Adrenal gland (tissue), 5 donors: ENCODE results near the gene PAXIP1.

ENCODE experiments used
- CTCF ChIP-seq, 6 experiments: fragments of 450-650 bp in 4 of 6; fragments of 200-600 bp in 2 of 6; sonication (generic) in 1 of 6; IDR thresholded peaks; 1 replicate in 5 of 6; 2 replicates in 1 of 6; pipeline versions ENCODE4 v1.5.1 to v1.8.0; 2016 to 2021; ENCODE audit warnings: antibody characterized with exemption in 6 of 6, mild to moderate bottlenecking in 2 of 6, moderate library complexity in 1 of 6
- POLR2A ChIP-seq, 2 donors: fragments of 450-650 bp; IDR thresholded peaks; one replicate each; pipeline ENCODE4 v1.6.1; 2017; ENCODE audit warnings: antibody characterized with exemption in 2 of 2, mild to moderate bottlenecking in 2 of 2, moderate library complexity in 1 of 2
- donor health status: DM: no; HTN: no; CAD: no.

DNA sequence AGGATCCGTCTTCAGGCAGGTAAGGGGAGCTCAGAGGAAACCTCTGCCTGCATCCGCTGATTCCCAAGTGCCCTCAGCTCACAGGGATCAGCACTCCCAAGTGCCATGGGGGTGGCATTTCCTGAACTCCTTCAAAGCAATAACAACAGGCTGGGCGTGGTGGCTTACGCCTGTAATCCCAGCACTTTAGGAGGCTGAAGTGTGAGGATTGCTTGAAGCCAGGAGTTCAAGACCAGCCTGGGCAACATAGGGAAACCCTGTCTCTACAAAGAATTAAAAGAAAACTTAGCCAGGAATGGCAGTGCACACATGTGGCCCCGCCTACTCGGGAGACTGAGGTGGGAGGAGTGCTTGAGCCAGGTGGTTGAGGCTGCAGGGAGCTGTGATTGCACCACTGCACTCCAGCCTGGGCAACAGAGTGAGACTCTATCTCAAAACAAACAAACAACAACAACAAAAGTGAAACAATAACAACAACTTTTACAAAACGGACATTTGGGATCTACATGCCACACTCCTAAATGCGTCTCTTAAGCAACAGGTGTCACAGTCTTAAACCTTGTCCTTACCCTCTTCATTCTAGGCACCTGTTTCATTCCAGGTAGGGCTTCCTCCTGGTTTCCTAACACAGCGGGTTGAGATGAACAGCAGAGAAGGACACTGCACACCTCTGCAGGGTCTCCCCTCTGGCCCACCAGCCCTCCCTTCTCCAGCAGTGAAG is 73.8 kb downstream of the PAXIP1 start:
- TF ChIP-seq CTCF (IDR thresholded peaks at IDR 0.05) (no peak), POLR2A (IDR thresholded peaks at IDR 0.05) (no peak)
